GM23338 (cell line): ENCODE results near the gene IHH. TPM values are rescaled to one million over a fixed set of nuclear protein-coding genes. Genes with fewer than 3 reads are reported as not detected.

Experiments
- ATAC-seq: fragments of 200-7000 bp; cut with Tn5 transposase; 3 replicates; pipeline ENCODE4 v1.9.1; 2020
- DNase-seq: peaks from one replicate; pipeline ENCODE4 v3.0.0-alpha.2; 2015; ENCODE audit warnings: low spot score
- H2AFZ ChIP-seq: fragments of 200-600 bp; sonication (generic); 2 replicates; pipeline ENCODE4 v1.8.0; 2016; ENCODE audit warnings: antibody characterized with exemption, mild to moderate bottlenecking, moderate library complexity
- H3F3A ChIP-seq: fragments of 200-600 bp; sonication (generic); replicated peaks from 2 replicates; pipeline ENCODE4 v1.8.0; 2017; ENCODE audit warnings: antibody characterized with exemption, mixed run types, low read depth
- H3K27ac ChIP-seq: fragments of 200-600 bp; sonication (generic); 2 replicates; pipeline ENCODE4 v1.6.1; 2016; ENCODE audit warnings: low read depth
- H3K27me3 ChIP-seq: fragments of 200-600 bp; sonication (generic); 2 replicates; pipeline ENCODE4 v1.8.0; 2016; ENCODE audit warnings: mild to moderate bottlenecking, mixed run types, moderate library complexity; ENCODE audit not compliant: insufficient read depth
- H3K36me3 ChIP-seq: fragments of 200-600 bp; sonication (generic); 2 replicates; pipeline ENCODE4 v1.8.0; 2016; ENCODE audit warnings: mild to moderate bottlenecking; ENCODE audit not compliant: insufficient read depth
- H3K4me1 ChIP-seq: fragments of 200-600 bp; sonication (generic); 2 replicates; pipeline ENCODE4 v1.8.0; 2016; ENCODE audit warnings: mild to moderate bottlenecking, moderate library complexity; ENCODE audit not compliant: insufficient read depth
- H3K4me2 ChIP-seq: fragments of 200-600 bp; sonication (generic); 2 replicates; pipeline ENCODE4 v1.7.1; 2017; ENCODE audit warnings: mixed run types
- H3K4me3 ChIP-seq: fragments of 200-600 bp; sonication (generic); 2 replicates; pipeline ENCODE4 v1.6.1; 2016; ENCODE audit warnings: mixed run types
- H3K79me2 ChIP-seq: fragments of 200-600 bp; sonication (generic); replicated peaks from 2 replicates; pipeline ENCODE4 v1.8.0; 2017; ENCODE audit warnings: mild to moderate bottlenecking; ENCODE audit not compliant: insufficient read depth
- H3K9me2 ChIP-seq: fragments of 200-600 bp; sonication (generic); 2 replicates; pipeline ENCODE4 v1.8.0; 2017; ENCODE audit not compliant: insufficient read depth
- H4K20me1 ChIP-seq: fragments of 200-600 bp; sonication (generic); replicated peaks from 2 replicates; pipeline ENCODE4 v1.8.0; 2017; ENCODE audit warnings: mild to moderate bottlenecking; ENCODE audit not compliant: insufficient read depth
- H3K27ac Mint-ChIP-seq: 2 replicates; pipeline ENCODE4 v1.8.0; 2020; ENCODE audit warnings: inconsistent platforms, mild to moderate bottlenecking, moderate library complexity, mixed read lengths
- H3K27me3 Mint-ChIP-seq: 3 replicates; pipeline ENCODE4 v1.8.0; 2022; ENCODE audit warnings: low read depth, mild to moderate bottlenecking, moderate library complexity, mixed read lengths, inconsistent platforms; ENCODE audit not compliant: insufficient read depth, poor library complexity
- H3K36me3 Mint-ChIP-seq: 3 replicates; pipeline ENCODE4 v1.8.0; 2021; ENCODE audit warnings: low read depth, mild to moderate bottlenecking, inconsistent platforms, moderate library complexity, mixed read lengths
- H3K4me1 Mint-ChIP-seq: 3 replicates; pipeline ENCODE4 v1.8.0; 2020; ENCODE audit warnings: mild to moderate bottlenecking, inconsistent platforms, mixed read lengths
- H3K4me3 Mint-ChIP-seq: 3 replicates; pipeline ENCODE4 v1.8.0; 2021; ENCODE audit warnings: moderate library complexity, mild to moderate bottlenecking, inconsistent platforms, mixed read lengths
- H3K9me3 Mint-ChIP-seq: 3 replicates; pipeline ENCODE4 v1.8.0; 2020; ENCODE audit warnings: moderate library complexity, mild to moderate bottlenecking, inconsistent platforms, mixed read lengths
- CREB1 ChIP-seq: fragments of 250-450 bp; sonication (Bioruptor Pico); IDR thresholded peaks from 2 replicates; pipeline ENCODE4 v1.5.0; 2020; ENCODE audit warnings: low read depth, mild to moderate bottlenecking, moderate library complexity
- CTCF ChIP-seq, 2 experiments: fragments of 200-600 bp in 1 of 2; sonication (generic) in 1 of 2; conservative IDR thresholded peaks; 2 replicates each; pipeline versions ENCODE4 v1.5.1 to v1.6.1; 2016 to 2017; ENCODE audit warnings: antibody characterized with exemption in 2 of 2, low read depth in 2 of 2, mild to moderate bottlenecking in 2 of 2, moderate library complexity in 1 of 2
- ETS1 ChIP-seq: IDR thresholded peaks from 2 replicates; pipeline ENCODE4 v1.6.1; 2016; ENCODE audit warnings: antibody characterized with exemption
- EZH2 ChIP-seq: fragments of 200-600 bp; sonication (generic); IDR thresholded peaks from one replicate; pipeline ENCODE4 v1.8.0; 2017; ENCODE audit warnings: antibody characterized with exemption, mild to moderate bottlenecking, low read depth; ENCODE audit not compliant: unreplicated experiment
- EZH2phosphoT487 ChIP-seq: fragments of 200-600 bp; sonication (generic); IDR thresholded peaks from one replicate; pipeline ENCODE4 v1.8.1; 2018; ENCODE audit warnings: antibody characterized with exemption; ENCODE audit not compliant: unreplicated experiment
- JUNB ChIP-seq: IDR thresholded peaks from one replicate; pipeline ENCODE4 v1.6.1; 2016; ENCODE audit warnings: antibody characterized with exemption; ENCODE audit not compliant: unreplicated experiment
- NANOG ChIP-seq: IDR thresholded peaks from 2 replicates; pipeline ENCODE4 v1.6.1; 2016; ENCODE audit warnings: antibody characterized with exemption, borderline replicate concordance
- POLR2AphosphoS5 ChIP-seq: IDR thresholded peaks from 2 replicates; pipeline ENCODE4 v1.6.1; 2016; ENCODE audit warnings: antibody characterized with exemption, low read depth
- REST ChIP-seq: IDR thresholded peaks from one replicate; pipeline ENCODE4 v1.6.1; 2018; ENCODE audit warnings: antibody characterized with exemption; ENCODE audit not compliant: unreplicated experiment
- STAT1 ChIP-seq: IDR thresholded peaks from one replicate; pipeline ENCODE4 v1.6.1; 2016; ENCODE audit warnings: antibody characterized with exemption; ENCODE audit not compliant: unreplicated experiment
- ZNF114 ChIP-seq: fragments of 250-450 bp; sonication (Bioruptor Pico); IDR thresholded peaks from 2 replicates; pipeline ENCODE4 v1.5.0; 2020; ENCODE audit warnings: mild to moderate bottlenecking, moderate library complexity
- ZNF331 ChIP-seq: fragments of 250-450 bp; sonication (Bioruptor Pico); IDR thresholded peaks from 2 replicates; pipeline ENCODE4 v1.5.0; 2020; ENCODE audit warnings: low read depth, mild to moderate bottlenecking, moderate library complexity
- ZNF462 ChIP-seq: fragments of 250-450 bp; sonication (Bioruptor Pico); IDR thresholded peaks from 2 replicates; pipeline ENCODE4 v1.5.0; 2020; ENCODE audit warnings: mild to moderate bottlenecking, moderate library complexity
- polyA plus RNA-seq: library from polyadenylated mRNA; unstranded; fragments of >200 nt; fragmentation: Nextera tagmentation; extraction: Ambion mirVana; gene quantifications from 2 replicates; pipeline ENCODE4 v1.2.1, GENCODE V29; 2016
- total RNA-seq: library from RNA; depleted of rRNA; stranded (reverse); fragments of >200 nt; shearing (Covaris generic); gene quantifications from 2 replicates; pipeline ENCODE4 v1.2.3, GENCODE V29; 2014

The IHH gene
- total and polyA plus RNA-seq, 2 experiments from 2014 or later: not detected

GRCh38 chr2:219027511-219028055, 33.1 kb downstream of the IHH start:
- Mint-ChIP-seq H3K4me3 (no peak overlapping the region), H3K27ac (no peak overlapping the region), H3K36me3 (no peaks in the 10 kb centered on the region), H3K27me3 (peaks cover 15% of the 10 kb centered on the region), H3K4me1 (peaks cover 3% of the 10 kb centered on the region; the same call in 2 of the 3 replicates), H3K9me3 (no peaks in the 10 kb centered on the region; the same call in 2 of the 3 replicates)
- Histone ChIP-seq H3F3A (no peaks in the 10 kb centered on the region), H3K79me2 (no peaks in the 10 kb centered on the region), H3K4me3 (no peak overlapping the region), H3K27me3 (no peaks in the 10 kb centered on the region), H4K20me1 (no peaks in the 10 kb centered on the region), H3K27ac (no peak overlapping the region), H2AFZ (no peak overlapping the region), H3K9me2 (no peaks in the 10 kb centered on the region), H3K36me3 (no peaks in the 10 kb centered on the region), H3K4me2 (no peak overlapping the region), H3K4me1 (no peaks in the 10 kb centered on the region)
- ATAC-seq (no peak), DNase-seq (no peak)
- TF ChIP-seq EZH2: no peak
- no peak for TF ChIP-seq ZNF114 (CRISPR knock-in tag)
- TF ChIP-seq CTCF (conservative IDR thresholded peaks at IDR 0.05; ENCODE audit: low read depth in 2 of 2): no peak
- no peak for TF ChIP-seq ZNF331 (CRISPR knock-in tag)
- TF ChIP-seq REST: no peak
- TF ChIP-seq JUNB: no peak
- no peak for TF ChIP-seq NANOG
- no peak for TF ChIP-seq CREB1 (CRISPR knock-in tag)
- no peak for TF ChIP-seq POLR2AphosphoS5
- TF ChIP-seq ETS1: no peak
- TF ChIP-seq STAT1: no peak
- no peak for TF ChIP-seq ZNF462
- TF ChIP-seq EZH2phosphoT487: no peak
